HUDEP-2 (cell line): Measurements from ENCODE around the gene PHOX2B.

Experiments used
- DNase-seq, 76 experiments: peaks; one replicate each; lab custom pipeline; 2025; ENCODE audit not compliant: unreplicated experiment in 76 of 76; lab: John Stamatoyannopoulos, UW

The PHOX2B gene

DNA sequence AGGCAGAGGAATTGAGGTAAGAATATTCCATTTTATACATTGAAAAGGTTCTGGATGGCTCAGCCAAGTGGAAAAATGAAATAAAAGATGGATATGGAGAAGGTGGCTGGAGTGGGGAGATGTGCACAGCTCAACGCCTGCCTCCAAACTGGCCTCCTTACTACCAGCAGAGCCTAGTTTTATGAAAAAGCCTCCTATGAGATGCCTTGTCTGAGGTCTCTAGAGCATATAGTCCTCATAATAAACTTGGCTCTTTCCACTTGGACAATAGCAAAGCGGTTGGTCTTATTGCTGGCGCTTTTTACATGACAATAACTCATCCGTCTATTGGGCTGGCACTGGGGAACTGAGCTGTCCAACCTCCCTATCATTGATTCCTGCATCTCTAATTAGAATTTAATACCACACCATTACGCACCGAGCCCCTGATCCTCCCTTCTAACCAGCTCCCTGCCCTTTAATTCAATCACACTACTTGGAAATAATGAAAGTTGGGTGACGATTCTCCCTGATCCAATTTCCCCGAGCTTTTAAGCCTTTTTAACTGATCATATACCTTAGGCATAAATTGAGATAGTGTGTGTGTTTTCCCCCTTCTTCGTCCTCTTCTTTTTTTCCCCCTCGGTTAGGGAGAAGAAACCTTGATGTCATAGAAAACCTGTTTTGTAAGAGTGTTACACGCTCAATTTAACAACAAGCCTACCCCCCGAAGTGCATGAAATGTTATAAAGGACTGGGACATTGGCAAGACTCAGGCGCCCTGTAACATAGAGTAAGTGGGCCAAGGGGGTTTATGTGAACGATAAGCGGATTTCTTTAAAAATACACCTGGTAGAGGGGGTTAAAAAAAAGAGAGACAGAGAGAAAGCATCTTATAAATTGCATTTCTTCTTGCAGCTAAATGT, at the start of gene PHOX2B:
TSS of gene PHOX2B (minus strand) at position 155 of the 905 bp plus-strand sequence. CDS start at position 40, 115 bp downstream.
- no peak for DNase-seq

DNA sequence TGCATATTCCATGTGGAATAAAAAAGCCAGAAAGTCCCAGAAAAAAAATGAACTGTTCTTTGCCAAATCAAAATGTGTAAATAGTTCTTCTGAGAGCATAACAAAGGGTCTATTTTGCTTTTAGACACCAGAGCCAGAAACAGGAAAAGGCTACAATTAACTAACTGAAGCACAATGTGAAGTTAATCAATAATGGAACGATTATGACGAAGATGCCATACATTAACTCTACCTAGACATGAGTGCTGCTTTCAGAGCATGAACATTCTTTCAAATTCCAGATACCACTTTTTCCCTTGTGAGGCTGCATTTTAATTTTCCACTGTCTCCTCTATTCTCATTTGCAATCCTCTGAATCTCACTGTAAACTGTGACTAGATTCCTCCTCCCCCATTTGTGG, 48.7 kb upstream of the PHOX2B start:
- no peak for DNase-seq

GRCh38 chr4:41796545-41797210, 48.2 kb upstream of the PHOX2B start:
- DNase-seq = no peak

GRCh38 chr4:41795796-41796385, 47.4 kb upstream of the PHOX2B start:
- no peak for DNase-seq

DNA sequence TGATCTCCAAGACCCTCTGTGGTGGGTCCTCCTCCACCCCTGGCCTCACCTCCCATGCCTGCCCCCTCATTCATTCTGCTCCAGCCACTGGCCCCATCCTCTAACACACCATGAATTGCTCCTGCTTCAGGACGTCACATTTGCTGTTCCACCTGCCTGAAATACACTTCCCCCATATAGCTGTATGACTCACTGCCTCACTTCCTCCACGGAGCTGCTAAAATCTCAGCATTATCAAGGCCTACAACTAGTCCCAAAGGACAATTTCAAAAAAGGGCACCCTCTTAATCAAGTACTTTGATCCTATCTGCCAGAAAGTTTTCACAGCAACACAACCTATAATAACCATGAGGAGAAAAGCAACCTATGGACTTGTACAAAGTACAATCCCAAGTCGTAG, 43.6 kb upstream of the PHOX2B start:
- no peak for DNase-seq

- no peak for DNase-seq
Measured at GRCh38 chr4:41791557-41791956, 43.0 kb upstream of the PHOX2B start.

- DNase-seq = no peak
Measured at GRCh38 chr4:41787931-41788330, 39.4 kb upstream of the PHOX2B start.

DNA sequence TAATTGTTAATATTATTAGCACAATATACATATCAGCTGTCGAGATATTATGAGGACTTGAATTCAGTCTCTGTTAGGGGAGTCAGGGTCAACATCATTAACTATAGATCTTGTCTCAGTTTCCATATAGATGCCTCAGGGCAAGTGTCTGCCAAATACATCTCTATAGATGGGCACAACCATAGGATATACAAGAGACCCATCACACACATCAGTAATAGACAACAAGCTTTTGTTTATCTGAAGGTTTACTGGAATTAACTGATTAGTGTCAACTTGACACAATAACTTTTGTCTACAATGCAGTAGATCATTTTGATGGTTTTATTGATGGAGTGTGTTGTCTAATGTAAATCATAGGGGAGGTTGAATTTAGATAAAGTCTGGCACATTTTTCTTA, 37.1 kb upstream of the PHOX2B start:
- no peak for DNase-seq

- DNase-seq = no peak
Measured at GRCh38 chr4:41784191-41784979, 35.9 kb upstream of the PHOX2B start.

GRCh38 chr4:41776466-41776865, 27.9 kb upstream of the PHOX2B start:
- no peak for DNase-seq

- DNase-seq = no peak
Measured at GRCh38 chr4:41763729-41764128, 15.2 kb upstream of the PHOX2B start.

DNA sequence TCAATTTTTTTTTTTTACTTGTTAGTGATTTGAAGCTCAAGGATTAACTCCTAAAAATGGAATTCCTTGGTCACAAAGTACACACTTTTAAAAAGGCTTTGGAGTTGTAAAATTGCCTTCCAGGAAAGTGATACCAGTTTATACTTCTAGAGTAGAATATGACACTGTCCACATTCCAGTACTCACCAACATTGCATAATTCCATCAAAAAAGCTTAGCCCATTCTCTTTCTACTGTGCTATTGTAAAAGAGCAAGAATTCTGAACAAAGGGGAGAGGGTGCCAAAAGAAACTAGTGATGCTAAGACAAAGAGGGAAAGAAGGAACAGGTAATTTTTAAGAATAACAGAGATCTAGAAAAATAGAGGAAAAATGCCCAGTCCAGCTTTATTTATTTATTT, 10.4 kb upstream of the PHOX2B start:
- DNase-seq = no peak

DNA sequence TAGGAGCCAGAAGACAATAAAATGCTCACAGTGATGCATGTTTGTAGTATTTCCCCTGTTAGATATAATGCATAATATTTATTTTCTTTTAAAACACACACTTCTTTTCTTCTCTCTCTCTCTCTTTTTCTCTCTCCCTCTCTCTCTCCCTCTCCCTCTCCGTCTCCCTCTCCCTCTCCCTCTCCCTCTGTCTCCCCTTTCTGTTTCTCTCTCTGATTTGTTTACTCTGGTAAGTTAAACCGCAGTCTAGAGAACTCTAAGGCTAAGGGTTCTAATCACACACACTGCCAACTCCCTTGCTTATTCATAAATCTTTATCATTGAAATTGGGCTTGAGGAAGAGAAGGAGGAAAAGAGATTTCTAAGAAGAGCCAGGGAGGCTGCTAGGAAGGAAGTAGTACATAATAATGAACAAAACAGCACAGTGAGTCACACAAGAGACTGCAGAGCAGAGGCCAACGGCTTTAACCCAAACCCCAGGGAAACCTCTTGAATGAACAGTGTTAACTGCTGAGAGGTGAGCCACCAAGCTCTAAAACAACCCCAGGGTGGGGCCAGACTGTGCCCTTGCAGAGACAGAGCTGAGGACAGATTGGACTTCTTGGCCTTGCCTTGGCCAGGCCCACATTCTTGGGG, 9.1 kb upstream of the PHOX2B start:
- no peak for DNase-seq

DNA sequence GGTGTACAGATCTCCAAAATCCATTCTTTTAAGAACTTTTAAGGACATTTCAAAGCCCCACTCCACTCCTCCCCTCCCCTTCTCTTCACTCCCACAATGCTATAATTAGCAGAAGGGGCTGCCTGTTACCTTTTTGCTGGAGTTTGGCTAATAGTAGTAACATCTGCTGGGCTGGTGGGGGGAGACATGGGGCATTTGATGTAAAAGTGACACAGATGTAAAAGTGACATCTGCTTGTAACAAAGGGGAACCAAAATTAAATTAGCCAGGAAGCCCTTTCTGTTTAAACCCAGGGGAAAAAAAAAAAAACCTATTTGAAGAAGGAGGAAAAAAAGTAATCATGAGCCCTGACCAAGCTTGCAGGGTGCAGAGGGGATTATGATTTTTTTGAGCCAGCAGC, 5.4 kb upstream of the PHOX2B start:
- DNase-seq = no peak

DNA sequence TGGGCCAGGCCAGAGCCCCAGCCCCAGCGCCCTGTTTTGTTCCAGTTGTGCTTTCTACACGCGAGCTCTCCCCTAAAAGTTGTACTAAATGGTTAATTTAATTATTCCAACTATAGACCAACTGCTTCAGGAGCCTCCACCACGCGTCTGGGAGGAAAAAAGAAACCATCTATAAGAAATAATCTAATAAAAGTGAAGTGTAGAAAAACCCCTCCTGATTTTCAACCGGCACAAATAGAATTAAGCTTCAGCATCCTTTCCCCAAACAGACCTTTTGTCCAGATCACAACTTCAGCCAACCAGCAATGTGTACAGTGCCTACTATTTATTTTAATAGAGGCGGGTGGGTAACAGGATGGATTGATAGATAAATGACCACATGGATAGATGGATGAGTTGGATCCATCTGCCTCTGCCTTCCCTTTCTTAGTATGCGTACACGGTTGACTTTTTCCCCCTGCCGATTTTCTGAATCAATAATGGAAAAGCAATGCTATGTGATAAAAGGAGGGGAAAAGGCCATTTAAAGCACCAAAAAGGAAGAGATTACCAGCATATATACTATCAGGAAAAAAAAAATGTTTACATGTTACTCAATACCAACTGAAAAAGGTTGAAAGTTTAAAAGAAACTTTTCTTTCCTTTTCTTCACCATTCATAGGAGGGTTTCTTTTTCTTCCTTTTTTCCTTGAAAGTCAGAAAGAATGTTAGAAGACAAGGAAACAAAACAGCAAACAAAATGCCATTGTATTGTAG, 3.7 kb upstream of the PHOX2B start:
- DNase-seq = no peak

GRCh38 chr4:41751449-41752061, 3.0 kb upstream of the PHOX2B start:
- peak in 1 of 76 experiments; percentile 1 for DNase-seq

DNA sequence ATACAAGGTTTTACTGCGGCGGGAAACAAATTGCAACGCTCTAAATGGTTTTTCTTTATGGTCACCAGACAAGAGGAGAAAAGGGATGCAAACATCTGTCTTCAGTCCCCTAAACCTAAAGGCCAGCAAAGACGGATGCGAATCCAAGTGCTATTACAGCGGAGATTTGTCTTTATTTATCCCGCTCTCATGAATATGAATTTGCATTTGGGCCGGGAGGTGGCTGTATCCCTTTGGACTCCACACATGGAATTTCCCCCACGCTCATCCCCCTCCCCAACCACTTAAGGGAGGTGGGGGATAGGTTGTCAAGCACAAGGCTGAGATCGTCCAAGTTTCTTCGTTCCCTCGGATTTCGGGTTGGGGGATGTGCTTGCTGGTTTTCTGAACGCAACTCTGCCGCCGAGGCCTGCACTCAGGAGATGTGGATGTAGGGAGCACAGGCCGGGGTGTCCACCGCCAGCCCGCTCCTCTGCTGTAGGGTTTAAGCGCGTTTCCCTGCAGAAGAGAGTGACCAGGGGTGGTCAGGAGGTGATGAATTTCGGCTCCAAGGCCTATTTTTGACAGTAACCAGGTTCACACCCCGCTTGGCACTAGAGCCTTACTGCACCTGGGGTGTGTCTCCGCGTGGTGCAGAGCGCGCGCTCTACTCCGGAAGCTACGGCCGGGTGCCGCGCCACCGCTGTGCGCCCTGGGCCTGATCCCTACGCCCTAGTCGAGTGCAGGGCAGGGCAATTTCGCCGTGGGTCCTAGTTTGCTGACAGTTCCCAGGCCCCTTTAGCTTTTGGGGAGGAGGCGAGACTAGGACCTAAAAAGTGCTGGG, 2.3 kb upstream of the PHOX2B start:
- no peak for DNase-seq

DNA sequence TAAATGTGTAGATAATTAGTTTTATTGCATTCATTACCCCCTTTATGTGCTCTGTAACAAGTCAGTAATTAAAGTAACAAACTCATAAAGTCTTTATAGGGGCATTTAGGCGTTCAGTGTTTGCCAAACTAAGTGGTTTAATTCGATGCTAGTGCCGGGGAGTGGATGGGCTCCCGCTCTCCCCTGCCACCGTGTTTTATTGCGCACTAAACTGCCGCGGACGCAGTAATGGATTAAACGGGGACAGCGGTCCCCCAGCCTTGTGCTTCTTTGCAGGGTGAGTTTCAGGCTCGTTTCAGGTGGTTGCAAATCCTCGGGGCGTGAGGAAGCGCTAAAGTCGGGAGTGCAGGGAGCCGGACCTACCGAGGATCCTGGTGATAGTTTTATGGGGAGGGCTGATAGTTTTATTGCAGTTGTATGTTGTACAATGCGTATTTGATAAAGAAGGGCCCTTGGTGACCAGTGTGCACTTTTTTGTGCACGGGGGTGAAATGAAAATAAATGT, 1.6 kb upstream of the PHOX2B start:
- DNase-seq = no peak
